Ishikawa (cell line): ENCODE results near the gene CASP10.

ENCODE experiments used
- CEBPB ChIP-seq: IDR thresholded peaks from 2 replicates; pipeline ENCODE4 v1.6.1; 2012
- CREB1 ChIP-seq: IDR thresholded peaks from 2 replicates; pipeline ENCODE4 v1.6.1; 2012; ENCODE audit warnings: low read depth
- EGR1 ChIP-seq: IDR thresholded peaks from 2 replicates; pipeline ENCODE4 v1.6.1; 2012
- EP300 ChIP-seq: IDR thresholded peaks from 2 replicates; pipeline ENCODE4 v1.6.1; 2012; ENCODE audit warnings: borderline replicate concordance
- FOXM1 ChIP-seq: IDR thresholded peaks from 2 replicates; pipeline ENCODE4 v1.6.1; 2012; ENCODE audit warnings: low read depth, borderline replicate concordance
- NFIC ChIP-seq: IDR thresholded peaks from 2 replicates; pipeline ENCODE4 v1.6.1; 2012
- RAD21 ChIP-seq: IDR thresholded peaks from 2 replicates; pipeline ENCODE4 v1.6.1; 2012; ENCODE audit warnings: low read depth
- TAF1 ChIP-seq: IDR thresholded peaks from 2 replicates; pipeline ENCODE4 v1.6.1; 2012; ENCODE audit warnings: low read depth, mild to moderate bottlenecking
- TCF12 ChIP-seq: IDR thresholded peaks from 2 replicates; pipeline ENCODE4 v1.6.1; 2012; ENCODE audit warnings: low read depth
- TEAD4 ChIP-seq: IDR thresholded peaks from 2 replicates; pipeline ENCODE4 v1.6.1; 2012
- YY1 ChIP-seq: IDR thresholded peaks from 2 replicates; pipeline ENCODE4 v1.6.1; 2012; ENCODE audit warnings: low read depth
- ZBTB7A ChIP-seq: IDR thresholded peaks from 2 replicates; pipeline ENCODE4 v1.6.1; 2012; ENCODE audit warnings: low read depth
- TF ChIP-seq, protein P1 (sequence below): IDR thresholded peaks from 2 replicates; pipeline ENCODE4 v1.6.1; 2012
- TF ChIP-seq, protein P2 (sequence below): IDR thresholded peaks from 2 replicates; pipeline ENCODE4 v1.6.1; 2012
- TF ChIP-seq, protein P3 (sequence below): IDR thresholded peaks from 2 replicates; pipeline ENCODE4 v1.6.1; 2012; ENCODE audit warnings: low read depth, mild to moderate bottlenecking

The CASP10 gene

GRCh38 chr2:201275069-201275468, 92.1 kb downstream of the CASP10 start:
- TF ChIP-seq NFIC: no peak
- no peak for TF ChIP-seq CEBPB
- no peak for TF ChIP-seq ZBTB7A
- TF ChIP-seq EP300: no peak
- no peak for TF ChIP-seq TEAD4
- no peak for TF ChIP-seq CREB1
- TF ChIP-seq FOXM1: no peak
- TF ChIP-seq, protein P1, sequence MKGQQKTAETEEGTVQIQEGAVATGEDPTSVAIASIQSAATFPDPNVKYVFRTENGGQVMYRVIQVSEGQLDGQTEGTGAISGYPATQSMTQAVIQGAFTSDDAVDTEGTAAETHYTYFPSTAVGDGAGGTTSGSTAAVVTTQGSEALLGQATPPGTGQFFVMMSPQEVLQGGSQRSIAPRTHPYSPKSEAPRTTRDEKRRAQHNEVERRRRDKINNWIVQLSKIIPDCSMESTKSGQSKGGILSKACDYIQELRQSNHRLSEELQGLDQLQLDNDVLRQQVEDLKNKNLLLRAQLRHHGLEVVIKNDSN: no peak
- TF ChIP-seq YY1: no peak
- TF ChIP-seq TCF12: no peak
- TF ChIP-seq, protein P2, sequence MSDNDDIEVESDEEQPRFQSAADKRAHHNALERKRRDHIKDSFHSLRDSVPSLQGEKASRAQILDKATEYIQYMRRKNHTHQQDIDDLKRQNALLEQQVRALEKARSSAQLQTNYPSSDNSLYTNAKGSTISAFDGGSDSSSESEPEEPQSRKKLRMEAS: no peak
- TF ChIP-seq, protein P3, sequence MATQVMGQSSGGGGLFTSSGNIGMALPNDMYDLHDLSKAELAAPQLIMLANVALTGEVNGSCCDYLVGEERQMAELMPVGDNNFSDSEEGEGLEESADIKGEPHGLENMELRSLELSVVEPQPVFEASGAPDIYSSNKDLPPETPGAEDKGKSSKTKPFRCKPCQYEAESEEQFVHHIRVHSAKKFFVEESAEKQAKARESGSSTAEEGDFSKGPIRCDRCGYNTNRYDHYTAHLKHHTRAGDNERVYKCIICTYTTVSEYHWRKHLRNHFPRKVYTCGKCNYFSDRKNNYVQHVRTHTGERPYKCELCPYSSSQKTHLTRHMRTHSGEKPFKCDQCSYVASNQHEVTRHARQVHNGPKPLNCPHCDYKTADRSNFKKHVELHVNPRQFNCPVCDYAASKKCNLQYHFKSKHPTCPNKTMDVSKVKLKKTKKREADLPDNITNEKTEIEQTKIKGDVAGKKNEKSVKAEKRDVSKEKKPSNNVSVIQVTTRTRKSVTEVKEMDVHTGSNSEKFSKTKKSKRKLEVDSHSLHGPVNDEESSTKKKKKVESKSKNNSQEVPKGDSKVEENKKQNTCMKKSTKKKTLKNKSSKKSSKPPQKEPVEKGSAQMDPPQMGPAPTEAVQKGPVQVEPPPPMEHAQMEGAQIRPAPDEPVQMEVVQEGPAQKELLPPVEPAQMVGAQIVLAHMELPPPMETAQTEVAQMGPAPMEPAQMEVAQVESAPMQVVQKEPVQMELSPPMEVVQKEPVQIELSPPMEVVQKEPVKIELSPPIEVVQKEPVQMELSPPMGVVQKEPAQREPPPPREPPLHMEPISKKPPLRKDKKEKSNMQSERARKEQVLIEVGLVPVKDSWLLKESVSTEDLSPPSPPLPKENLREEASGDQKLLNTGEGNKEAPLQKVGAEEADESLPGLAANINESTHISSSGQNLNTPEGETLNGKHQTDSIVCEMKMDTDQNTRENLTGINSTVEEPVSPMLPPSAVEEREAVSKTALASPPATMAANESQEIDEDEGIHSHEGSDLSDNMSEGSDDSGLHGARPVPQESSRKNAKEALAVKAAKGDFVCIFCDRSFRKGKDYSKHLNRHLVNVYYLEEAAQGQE: no peak
- TF ChIP-seq TAF1: no peak
- no peak for TF ChIP-seq EGR1
- no peak for TF ChIP-seq RAD21

DNA sequence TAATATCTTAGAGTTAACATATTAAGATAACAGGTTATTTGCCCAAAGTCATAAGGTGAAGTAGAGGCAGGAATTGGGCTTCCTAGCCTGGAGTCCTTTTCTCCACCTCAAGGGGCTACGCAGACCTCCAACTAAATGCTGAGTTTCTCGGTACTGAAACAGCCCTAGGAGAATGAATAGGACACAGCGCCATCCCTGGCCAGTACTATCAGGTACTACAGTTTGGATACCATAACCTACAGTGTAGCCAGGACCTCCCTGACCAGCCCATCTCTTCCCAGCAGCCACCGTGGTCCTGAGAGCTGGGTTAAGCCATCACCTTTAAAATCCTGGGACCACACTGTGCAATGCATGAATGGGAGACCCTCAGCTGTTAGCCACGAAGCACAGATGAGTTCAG, 93.0 kb downstream of the CASP10 start:
- no peak for TF ChIP-seq EGR1
- TF ChIP-seq YY1: no peak
- TF ChIP-seq, protein P2: no peak
- no peak for TF ChIP-seq TEAD4
- no peak for TF ChIP-seq TAF1
- no peak for TF ChIP-seq CEBPB
- no peak; the same call in 1 of the 2 replicates for TF ChIP-seq RAD21
- no peak for TF ChIP-seq NFIC
- TF ChIP-seq, protein P3: no peak
- TF ChIP-seq CREB1: no peak
- TF ChIP-seq, protein P1: no peak
- TF ChIP-seq TCF12: no peak
- no peak for TF ChIP-seq EP300
- TF ChIP-seq ZBTB7A: no peak

DNA sequence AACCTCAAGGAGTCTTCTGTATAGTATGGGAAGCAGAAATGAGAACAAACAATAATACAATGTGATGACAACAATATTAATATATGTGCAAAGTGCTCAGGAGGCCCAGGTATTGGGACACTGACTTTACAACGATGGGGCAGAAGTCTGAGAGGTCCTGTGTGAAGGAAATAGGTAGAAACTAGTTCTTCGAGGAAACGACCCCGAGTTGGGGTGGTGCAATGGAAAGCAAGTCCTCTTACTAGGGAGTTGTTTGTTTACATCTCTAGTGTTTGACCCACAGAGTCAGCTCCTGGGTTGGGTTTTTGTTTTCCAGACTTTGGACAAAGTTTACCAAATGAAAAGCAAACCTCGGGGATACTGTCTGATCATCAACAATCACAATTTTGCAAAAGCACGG, 93.6 kb downstream of the CASP10 start:
- no peak for TF ChIP-seq CREB1
- no peak for TF ChIP-seq CEBPB
- TF ChIP-seq RAD21: no peak
- TF ChIP-seq NFIC: no peak
- TF ChIP-seq, protein P1: no peak
- TF ChIP-seq EGR1: no peak
- TF ChIP-seq YY1: no peak
- TF ChIP-seq TAF1: no peak
- TF ChIP-seq FOXM1: no peak
- no peak for TF ChIP-seq TEAD4
- TF ChIP-seq, protein P3: no peak
- no peak for TF ChIP-seq ZBTB7A
